Mammary epithelial cell (primary cell): ENCODE data around the gene BSCL2.

Experiments
- CTCF ChIP-seq, 2 donors: IDR thresholded peaks in 1 of 2; conservative IDR thresholded peaks in 1 of 2; 2 replicates each; pipeline ENCODE4 v1.5.1; 2011 to 2012; ENCODE audit warnings: inconsistent platforms in 2 of 2, low read length in 2 of 2, mild to moderate bottlenecking in 2 of 2, control low read depth in 1 of 2, low read depth in 1 of 2; ENCODE audit not compliant: insufficient read depth in 1 of 2; ENCODE audit errors: extremely low read depth in 1 of 2
- EZH2 ChIP-seq: IDR thresholded peaks from 2 replicates; pipeline ENCODE4 v1.6.1; 2012; ENCODE audit warnings: low read length, inconsistent platforms, borderline replicate concordance

GRCh38 chr11:62716816-62717215 is 9.6 kb upstream of the BSCL2 start:
- no peak for TF ChIP-seq CTCF (conservative IDR thresholded peaks at IDR 0.05 in 1 of 2, IDR thresholded peaks at IDR 0.05 in 1 of 2; ENCODE audit: extremely low read depth in 1 of 2, insufficient read depth in 1 of 2, low read depth in 1 of 2, low read length in 2 of 2)
- TF ChIP-seq EZH2: no peak
